Activated naive CD8-positive, alpha-beta T cell treated with anti-CD3 and anti-CD28 coated beads for 36 hours (primary cell): ENCODE results near the gene EPS8L3. TPM values are rescaled to one million over a fixed set of nuclear protein-coding genes. Genes with fewer than 3 reads are reported as not detected.
A peak's percentile ranks its signal among the peaks of the same experiment; 100 is the strongest.
"Not testable (repeated sequence)": the region's sequence is repeated elsewhere in the genome, so short reads cannot be mapped to it uniquely, and the experiment has no call there.

Experiments
- DNase-seq: peaks from one replicate; pipeline ENCODE4 v3.0.0; 2021
- H3K27ac Mint-ChIP-seq: one replicate; pipeline ENCODE4 v1.8.0; 2022; ENCODE audit warnings: mild to moderate bottlenecking, moderate library complexity, mixed read lengths
- H3K27me3 Mint-ChIP-seq: one replicate; pipeline ENCODE4 v1.8.0; 2022; ENCODE audit warnings: mild to moderate bottlenecking, mixed read lengths
- H3K36me3 Mint-ChIP-seq: one replicate; pipeline ENCODE4 v1.8.0; 2021; ENCODE audit warnings: mild to moderate bottlenecking, mixed read lengths
- H3K4me1 Mint-ChIP-seq: one replicate; pipeline ENCODE4 v1.8.0; 2021; ENCODE audit warnings: mixed read lengths
- H3K4me3 Mint-ChIP-seq: one replicate; pipeline ENCODE4 v1.8.0; 2022; ENCODE audit warnings: mild to moderate bottlenecking, moderate library complexity, mixed read lengths
- H3K9me3 Mint-ChIP-seq: one replicate; pipeline ENCODE4 v1.8.0; 2022; ENCODE audit warnings: mixed read lengths
- total RNA-seq, 2 experiments: library from RNA; stranded (reverse); gene quantifications; one replicate each; pipeline ENCODE4 v1.2.3, GENCODE V29; 2021

Gene EPS8L3
- total RNA-seq, 2 experiments from 2014 or later: not detected

DNA sequence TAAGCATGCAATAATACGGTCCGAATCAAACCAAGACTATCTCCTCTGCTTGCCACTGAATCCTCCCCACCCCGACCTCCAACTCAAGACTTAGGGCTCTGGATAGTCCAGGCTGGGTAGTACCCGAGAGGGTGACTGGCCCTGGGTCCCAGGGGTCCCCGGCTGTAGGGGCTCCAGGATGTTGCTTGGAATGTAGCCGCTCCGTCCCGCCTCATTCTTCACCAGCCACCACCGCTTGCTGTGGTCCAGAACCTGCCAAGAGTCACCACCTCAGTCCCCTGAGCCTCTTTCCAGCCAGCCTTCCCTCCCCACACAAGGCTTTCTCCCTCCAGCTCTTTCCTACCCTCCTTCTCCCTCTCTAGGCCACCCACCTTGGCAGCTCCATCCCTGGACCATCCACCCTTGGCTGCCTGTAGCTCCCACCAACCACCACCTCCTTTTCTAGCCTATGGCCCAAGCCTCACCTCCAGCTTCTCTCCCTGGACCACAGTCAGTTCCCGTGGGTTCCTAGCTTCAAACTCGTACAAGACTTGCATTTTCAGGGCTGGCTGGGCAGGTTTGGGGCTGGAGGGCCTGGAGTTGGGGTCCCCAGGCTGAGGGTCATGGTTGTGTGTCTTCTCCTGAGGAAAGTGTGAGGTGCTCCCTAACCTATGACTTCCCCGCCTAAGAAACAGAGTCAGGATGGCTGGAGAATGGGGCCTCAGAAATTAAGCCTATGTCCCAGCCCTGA, 12.0 kb downstream of the EPS8L3 start:
- Mint-ChIP-seq H3K4me3 (no peak overlapping the region), H3K9me3 (no peaks in the 10 kb centered on the region), H3K4me1 (no peaks in the 10 kb centered on the region), H3K36me3 (no peaks in the 10 kb centered on the region), H3K27me3 (peaks cover 14% of the 10 kb centered on the region), H3K27ac (no peak overlapping the region)
- DNase-seq: no peak

DNA sequence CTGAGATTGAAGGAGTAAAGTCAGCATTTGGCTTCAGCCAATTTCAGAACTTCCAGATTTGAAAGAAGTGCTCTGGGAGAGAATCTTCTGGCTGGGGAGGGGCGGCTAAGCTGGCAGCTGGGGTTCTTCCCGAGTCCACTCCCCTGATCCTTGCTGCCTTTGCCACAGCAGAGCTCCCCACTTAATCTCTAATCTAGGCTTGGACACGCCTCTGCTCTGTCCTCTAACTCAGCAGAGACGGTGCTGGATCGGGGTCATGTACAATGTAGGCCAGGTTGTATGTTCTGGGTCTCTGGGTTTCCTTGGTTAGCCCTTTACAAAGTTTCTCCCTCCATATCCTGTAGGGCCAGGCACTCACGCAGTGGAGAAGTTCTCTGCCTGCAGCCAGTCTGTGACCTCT, 12.8 kb downstream of the EPS8L3 start:
- no peak overlapping the region for H3K4me3 Mint-ChIP-seq
- no peak overlapping the region for H3K27ac Mint-ChIP-seq
- no peaks in the 10 kb centered on the region for H3K36me3 Mint-ChIP-seq
- no peaks in the 10 kb centered on the region for H3K9me3 Mint-ChIP-seq
- H3K4me1 Mint-ChIP-seq: no peaks in the 10 kb centered on the region
- peaks cover 14% of the 10 kb centered on the region for H3K27me3 Mint-ChIP-seq
- DNase-seq: no peak

DNA sequence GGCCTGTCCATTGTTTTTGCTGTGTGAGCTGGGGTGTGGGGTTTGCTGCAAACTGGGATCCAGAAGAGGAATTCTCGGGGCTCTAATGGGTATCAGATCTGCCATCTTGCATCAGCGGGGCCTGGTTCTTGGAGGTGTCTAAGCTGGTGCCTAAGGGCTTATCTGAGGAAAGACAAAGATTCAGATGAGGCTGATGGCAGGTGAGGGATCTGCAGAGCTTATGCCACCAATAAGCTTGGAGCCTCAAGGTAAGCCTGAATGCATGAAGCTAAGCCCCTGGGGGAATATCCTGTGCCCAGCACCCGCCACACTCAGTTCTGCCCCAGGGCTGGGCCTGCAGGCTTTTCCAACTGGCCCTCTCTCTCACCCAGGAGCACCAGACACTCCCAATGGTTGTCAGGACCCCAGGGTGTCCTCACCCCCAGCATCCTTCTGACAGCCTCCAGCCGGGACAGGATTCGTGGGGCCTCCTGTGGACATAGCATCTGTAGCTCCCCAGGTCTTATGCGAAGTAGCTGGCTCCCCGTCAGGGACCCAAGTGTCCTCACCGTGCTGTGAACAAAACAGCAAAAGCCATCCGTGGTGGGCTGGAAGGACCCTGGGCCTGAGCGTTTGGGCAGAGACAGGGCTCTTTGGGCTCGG, 13.4 kb downstream of the EPS8L3 start:
- Mint-ChIP-seq H3K9me3 (no peaks in the 10 kb centered on the region), H3K36me3 (no peaks in the 10 kb centered on the region), H3K27ac (no peak overlapping the region)

DNA sequence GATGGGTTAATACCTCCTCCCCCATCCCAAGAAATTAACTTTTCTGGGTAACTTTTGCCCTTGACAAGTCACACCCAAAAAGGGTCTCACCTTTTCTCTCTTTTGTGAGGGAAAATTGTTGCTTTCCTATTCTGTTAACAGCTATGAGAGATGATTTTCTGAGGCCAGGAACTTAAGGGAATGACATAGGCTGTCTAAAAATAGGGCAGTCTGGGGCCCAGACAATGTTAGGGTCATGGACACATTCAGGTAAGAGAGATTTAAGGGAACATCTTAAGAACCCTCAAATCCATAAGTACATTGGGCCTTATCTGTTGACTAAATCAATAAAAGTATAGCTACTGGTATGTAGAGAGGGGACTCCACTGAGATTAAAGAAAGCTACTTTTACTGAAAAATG, 14.5 kb downstream of the EPS8L3 start:
- Mint-ChIP-seq H3K9me3 (no peaks in the 10 kb centered on the region), H3K4me1 (no peaks in the 10 kb centered on the region), H3K36me3 (no peaks in the 10 kb centered on the region), H3K27me3 (peaks cover 19% of the 10 kb centered on the region), H3K27ac (no peak overlapping the region), H3K4me3 (no peak overlapping the region)
- no peak for DNase-seq

More for the DNA sequence above, 13.4 kb downstream of the EPS8L3 start:
- H3K4me3 Mint-ChIP-seq: no peak overlapping the region
- H3K27me3 Mint-ChIP-seq: peaks cover 14% of the 10 kb centered on the region
- H3K4me1 Mint-ChIP-seq: no peaks in the 10 kb centered on the region
- DNase-seq: no peak

GRCh38 chr1:109748311-109748710, 15.4 kb downstream of the EPS8L3 start:
- H3K27me3 Mint-ChIP-seq: peaks cover 19% of the 10 kb centered on the region
- not testable (repeated sequence) for H3K9me3 Mint-ChIP-seq, H3K36me3 Mint-ChIP-seq, H3K4me3 Mint-ChIP-seq, H3K27ac Mint-ChIP-seq, DNase-seq, H3K4me1 Mint-ChIP-seq

GRCh38 chr1:109740615-109741373, 22.9 kb downstream of the EPS8L3 start, which contains the start of gene GSTM3:
GSTM3 (minus strand) TSS chr1:109741038; CDS start chr1:109740287, 751 bp downstream.
- H3K27ac Mint-ChIP-seq: peak within 1 kb of the TSS; percentile 79
- H3K4me3 Mint-ChIP-seq: peak within 1 kb of the TSS; percentile 78
- peaks cover 6% of the 10 kb centered on the region for H3K4me1 Mint-ChIP-seq
- H3K9me3 Mint-ChIP-seq: no peaks in the 10 kb centered on the region
- peaks cover 21% of the 10 kb centered on the region for H3K27me3 Mint-ChIP-seq
- peaks cover 3% of the 10 kb centered on the region for H3K36me3 Mint-ChIP-seq
- no peak for DNase-seq

DNA sequence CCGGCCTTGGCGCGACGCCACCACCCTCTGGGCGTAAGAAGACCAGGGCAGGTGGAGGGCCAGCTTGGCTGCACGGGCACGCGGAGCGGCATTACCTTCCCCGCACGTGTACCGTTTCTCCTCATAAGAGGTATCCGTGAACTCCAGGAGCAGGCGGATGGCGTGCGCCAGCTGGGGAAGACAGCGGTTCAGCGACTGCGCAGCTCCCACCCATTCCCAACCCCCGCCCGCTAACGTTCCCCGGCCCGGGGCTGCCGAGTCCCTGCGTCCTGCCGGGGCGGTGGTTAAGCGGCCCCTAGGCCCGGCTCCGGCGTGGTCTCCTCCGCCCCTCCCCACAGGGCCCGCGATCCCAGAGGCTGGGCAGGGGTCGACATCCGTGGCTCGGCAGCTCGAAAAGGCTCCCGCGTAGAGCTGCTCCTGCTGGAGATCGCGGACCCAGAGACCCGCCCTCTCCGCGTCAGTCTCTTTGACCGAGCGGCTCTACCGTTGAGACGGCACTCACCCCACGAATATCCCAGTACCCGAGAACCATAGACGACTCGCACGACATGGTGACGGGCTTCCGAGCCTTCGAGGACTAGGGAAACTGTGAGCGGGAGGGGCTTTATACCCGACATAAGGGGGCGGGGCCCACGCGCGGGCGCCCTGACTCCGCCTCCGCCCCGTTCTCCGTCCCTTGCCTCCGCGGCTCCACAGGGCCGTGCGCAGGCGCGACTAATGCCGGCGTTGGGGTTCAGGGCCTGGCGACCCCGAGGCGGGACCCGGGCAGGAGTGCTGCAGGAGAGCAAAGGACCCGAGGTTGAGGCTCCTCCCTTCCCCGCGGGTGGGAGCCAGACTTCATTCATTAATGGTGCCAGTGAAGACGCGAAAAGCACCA, 23.7 kb downstream of the EPS8L3 start:
- Mint-ChIP-seq H3K9me3 (no peaks in the 10 kb centered on the region), H3K4me3 (peak overlapping the region; percentile 78), H3K27ac (peak overlapping the region; percentile 79), H3K36me3 (peaks cover 3% of the 10 kb centered on the region), H3K27me3 (peaks cover 18% of the 10 kb centered on the region), H3K4me1 (peaks cover 6% of the 10 kb centered on the region)
- peak; percentile 82 for DNase-seq

- no peak for DNase-seq
- no peaks in the 10 kb centered on the region for H3K4me1 Mint-ChIP-seq
- no peak overlapping the region for H3K27ac Mint-ChIP-seq
- peaks cover 10% of the 10 kb centered on the region for H3K27me3 Mint-ChIP-seq
- H3K9me3 Mint-ChIP-seq: no peaks in the 10 kb centered on the region
- peaks cover 3% of the 10 kb centered on the region for H3K36me3 Mint-ChIP-seq
- H3K4me3 Mint-ChIP-seq: no peak overlapping the region
These were observed 30.4 kb downstream of the EPS8L3 start for GRCh38 chr1:109733236-109733870.

DNA sequence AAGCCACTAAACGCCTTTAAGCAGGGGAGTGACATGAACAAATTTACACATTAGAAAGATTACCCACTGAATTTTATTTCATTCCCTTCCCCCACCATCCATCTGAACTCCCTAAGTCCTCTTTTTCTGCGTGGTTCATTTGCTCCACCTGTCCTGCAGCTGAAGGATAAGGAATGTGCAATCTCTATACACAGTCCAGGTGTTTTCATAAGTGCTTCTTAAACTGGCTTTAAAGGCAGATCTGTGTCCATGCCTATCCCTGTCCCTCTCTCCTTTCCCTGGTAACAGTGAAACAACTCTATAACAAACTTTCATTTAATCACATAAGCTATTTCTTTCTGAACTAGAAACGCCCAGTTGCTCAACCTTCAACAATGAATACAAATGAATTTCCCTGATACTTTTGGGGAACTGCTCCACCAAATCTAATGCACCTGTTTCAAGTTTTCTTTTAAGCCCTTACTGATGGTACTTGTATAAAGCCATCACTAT, 31.3 kb downstream of the EPS8L3 start:
- H3K4me1 Mint-ChIP-seq: no peaks in the 10 kb centered on the region
- peaks cover 8% of the 10 kb centered on the region for H3K27me3 Mint-ChIP-seq
- no peaks in the 10 kb centered on the region for H3K36me3 Mint-ChIP-seq
- no peak for DNase-seq
- H3K27ac Mint-ChIP-seq: no peak overlapping the region
- H3K9me3 Mint-ChIP-seq: no peaks in the 10 kb centered on the region
- no peak overlapping the region for H3K4me3 Mint-ChIP-seq

DNA sequence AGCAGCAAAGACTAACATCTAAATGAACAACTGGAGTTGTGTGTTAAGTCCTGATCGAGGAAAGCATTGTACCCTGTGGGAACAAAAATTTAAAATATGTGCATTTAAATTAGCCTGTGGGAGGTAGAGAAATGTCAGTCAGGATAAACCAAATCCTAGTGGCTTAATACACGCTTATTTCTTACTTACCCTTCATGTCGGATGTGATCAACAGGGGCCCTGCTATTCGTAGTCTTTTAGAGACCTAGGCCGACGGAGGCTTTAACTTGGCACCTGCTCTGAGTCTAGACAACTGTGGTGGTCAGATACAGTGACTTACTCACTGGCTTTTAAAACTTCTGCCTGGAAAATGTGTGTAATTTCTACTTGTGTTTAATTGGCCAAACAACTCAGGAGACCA, 33.1 kb downstream of the EPS8L3 start:
- Mint-ChIP-seq H3K27me3 (peaks cover 8% of the 10 kb centered on the region), H3K4me1 (no peaks in the 10 kb centered on the region), H3K36me3 (no peaks in the 10 kb centered on the region), H3K27ac (no peak overlapping the region), H3K4me3 (no peak overlapping the region), H3K9me3 (no peaks in the 10 kb centered on the region)
- no peak for DNase-seq

DNA sequence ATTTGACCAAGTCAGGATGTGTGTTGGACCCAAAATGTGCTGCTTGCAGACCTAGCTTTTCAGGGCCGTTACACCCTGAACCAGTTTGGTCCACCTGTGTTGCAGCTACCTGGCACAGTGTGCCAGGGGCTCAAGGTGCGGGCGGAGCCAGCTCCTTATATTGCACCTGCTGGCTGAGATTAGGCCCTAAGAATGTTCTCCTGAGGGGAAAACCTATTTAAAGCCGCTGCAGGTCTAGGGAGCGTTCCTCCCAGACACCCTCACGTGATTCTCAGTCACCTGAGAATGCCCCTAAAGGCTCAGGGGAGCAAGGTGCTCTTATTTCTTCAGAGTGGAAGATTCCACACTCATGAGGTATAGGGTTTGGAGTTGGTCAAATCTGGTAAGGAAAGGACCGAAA, 34.9 kb downstream of the EPS8L3 start:
- Mint-ChIP-seq H3K27me3 (peaks cover 8% of the 10 kb centered on the region), H3K27ac (no peak overlapping the region), H3K4me3 (no peak overlapping the region), H3K9me3 (no peaks in the 10 kb centered on the region), H3K4me1 (no peaks in the 10 kb centered on the region), H3K36me3 (no peaks in the 10 kb centered on the region)
- no peak for DNase-seq

DNA sequence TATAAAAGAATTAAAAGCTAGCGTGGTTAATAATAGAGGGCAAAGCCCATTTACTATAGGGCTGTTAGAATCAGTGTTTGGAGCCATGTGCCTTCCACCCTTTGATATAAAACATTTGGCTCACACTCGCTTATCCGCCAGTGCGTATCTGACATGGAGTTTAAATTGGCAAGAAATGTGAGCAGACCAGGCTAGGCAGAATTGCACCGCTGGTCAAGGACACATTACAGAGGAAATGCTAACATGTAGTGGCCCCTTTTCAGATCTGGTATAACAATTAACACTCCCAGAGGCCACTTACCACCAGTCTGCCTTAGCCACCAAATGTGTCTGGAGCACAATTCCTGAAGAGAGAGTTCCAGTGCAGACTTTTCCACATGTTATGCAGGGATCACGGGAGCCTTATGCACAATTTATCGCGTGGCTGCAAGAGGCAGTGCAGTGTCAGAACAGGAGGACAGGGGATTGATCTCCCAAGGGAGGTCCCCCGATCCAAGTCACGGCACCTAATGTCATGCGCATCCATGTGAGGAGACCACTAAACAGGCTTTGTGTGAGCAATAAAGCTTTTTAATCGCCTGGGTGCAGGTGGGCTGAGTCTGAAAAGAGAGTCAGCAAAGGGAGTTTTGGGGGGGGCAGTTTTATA, 36.9 kb downstream of the EPS8L3 start:
- peaks cover 8% of the 10 kb centered on the region for H3K27me3 Mint-ChIP-seq
- no peak overlapping the region for H3K4me3 Mint-ChIP-seq
- no peaks in the 10 kb centered on the region for H3K4me1 Mint-ChIP-seq
- H3K9me3 Mint-ChIP-seq: no peaks in the 10 kb centered on the region
- no peak overlapping the region for H3K27ac Mint-ChIP-seq
- DNase-seq: no peak
- no peaks in the 10 kb centered on the region for H3K36me3 Mint-ChIP-seq

DNA sequence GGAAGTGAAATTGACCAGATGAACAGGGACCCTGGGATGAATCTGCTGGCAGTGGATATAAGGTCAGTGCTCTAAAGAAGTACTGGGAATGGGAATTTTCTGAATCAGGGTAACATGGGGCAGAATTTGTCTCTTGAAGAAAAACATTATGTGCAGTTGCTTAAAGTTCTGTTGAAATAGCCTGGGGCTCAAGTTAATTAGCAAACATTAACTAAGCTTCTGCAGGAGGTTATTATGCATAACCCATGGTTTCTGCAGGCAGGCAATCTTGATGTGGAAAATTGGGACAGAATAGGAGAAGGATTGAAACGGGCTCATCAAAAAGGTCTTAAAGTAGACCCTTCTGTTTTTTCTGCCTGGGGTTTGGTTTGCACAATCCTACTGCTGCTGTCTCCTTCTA, 37.7 kb downstream of the EPS8L3 start:
- H3K9me3 Mint-ChIP-seq: no peaks in the 10 kb centered on the region
- no peaks in the 10 kb centered on the region for H3K36me3 Mint-ChIP-seq
- DNase-seq: no peak
- H3K4me1 Mint-ChIP-seq: no peaks in the 10 kb centered on the region
- H3K27me3 Mint-ChIP-seq: peaks cover 4% of the 10 kb centered on the region
- H3K27ac Mint-ChIP-seq: no peak overlapping the region
- no peak overlapping the region for H3K4me3 Mint-ChIP-seq

DNA sequence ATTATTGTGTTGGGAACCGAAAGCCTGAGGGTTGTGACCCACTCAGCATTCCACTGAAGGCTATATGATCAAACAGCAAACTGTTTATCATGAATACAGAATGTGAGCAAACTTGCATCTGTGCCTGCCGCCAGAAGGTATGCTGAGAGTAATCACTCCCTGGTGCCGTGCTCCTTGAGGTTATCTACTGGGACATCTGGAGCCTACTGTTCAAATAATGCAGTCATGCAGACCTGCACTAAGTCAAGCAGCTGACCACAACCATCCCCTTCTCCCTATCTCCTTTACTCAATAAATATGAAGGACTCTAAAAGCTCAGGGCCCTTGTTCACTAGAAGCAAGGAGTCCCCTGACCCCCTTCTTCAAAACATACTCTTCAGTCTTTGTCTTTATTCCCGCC, 38.2 kb downstream of the EPS8L3 start:
- Mint-ChIP-seq H3K36me3 (no peaks in the 10 kb centered on the region), H3K4me3 (no peak overlapping the region), H3K9me3 (no peaks in the 10 kb centered on the region), H3K27ac (no peak overlapping the region), H3K4me1 (no peaks in the 10 kb centered on the region), H3K27me3 (peaks cover 4% of the 10 kb centered on the region)
- no peak for DNase-seq
